Gastrocnemius medialis (tissue), 4 donors: ENCODE measurements around the gene MRTFA. TPM values are rescaled to one million over a fixed set of nuclear protein-coding genes. Genes with fewer than 3 reads are reported as not detected.

Experiments used
- ATAC-seq, 2 donors: fragments of 150-250 bp; one replicate each; pipeline ENCODE4 v1.9.1; 2016
- DNase-seq, 2 donors: peaks; one replicate each; pipeline ENCODE4 v3.0.0-alpha.2; 2019
- H3K27ac ChIP-seq, 4 donors: fragments of 200-600 bp; sonication (generic); 1 replicate in 1 of 4; 2 replicates in 3 of 4; pipeline ENCODE4 v1.5.1; 2016 to 2018; ENCODE audit warnings: mild to moderate bottlenecking in 2 of 4, moderate library complexity in 1 of 4
- H3K27me3 ChIP-seq, 3 donors: fragments of 200-600 bp; sonication (generic) in 2 of 3; 1 replicate in 1 of 3; 2 replicates in 2 of 3; pipeline versions ENCODE4 v1.5.1 to v1.6.0; 2016 to 2019; ENCODE audit warnings: mild to moderate bottlenecking in 1 of 3, moderate library complexity in 1 of 3
- H3K36me3 ChIP-seq, 2 donors: fragments of 200-600 bp; sonication (generic) in 1 of 2; one replicate each; pipeline ENCODE4 v1.5.1; 2017 to 2018
- H3K4me1 ChIP-seq, 2 donors: fragments of 200-600 bp; sonication (generic) in 1 of 2; one replicate each; pipeline ENCODE4 v1.5.1; 2016 to 2017; ENCODE audit warnings: mild to moderate bottlenecking in 2 of 2
- H3K4me3 ChIP-seq, 4 donors: fragments of 200-600 bp; sonication (generic) in 3 of 4; 1 replicate in 1 of 4; 2 replicates in 3 of 4; pipeline ENCODE4 v1.5.1; 2016 to 2019; ENCODE audit warnings: mild to moderate bottlenecking in 2 of 4
- H3K9me3 ChIP-seq, 3 donors: fragments of 200-600 bp; sonication (generic) in 2 of 3; 1 replicate in 1 of 3; 2 replicates in 2 of 3; pipeline ENCODE4 v1.5.1; 2016 to 2019
- POLR2A ChIP-seq, 2 donors: fragments of 450-650 bp; IDR thresholded peaks; one replicate each; pipeline ENCODE4 v1.6.1; 2017; ENCODE audit warnings: antibody characterized with exemption in 2 of 2, mild to moderate bottlenecking in 2 of 2, moderate library complexity in 2 of 2
- in situ Hi-C, 4 donors: fragments of 200-750 bp; cut with MboI; loops; one replicate each; pipeline versions ENCODE4 v1.15.0 to v1.8.0; 2017; ENCODE audit warnings: low sequenced_read_pairs in 4 of 4
- intact Hi-C: fragments of 100-400 bp; cut with DNase I; formaldehyde crosslinking; loops from one replicate; pipeline ENCODE4 v1.15.1; 2023; ENCODE audit warnings: low total_unique reads
- total RNA-seq, 4 donors: library from RNA; depleted of rRNA; stranded (reverse); fragments of >200 nt; gene quantifications; one replicate each; pipeline versions ENCODE4 v1.1.0 to v1.2.3, GENCODE V29; 2016
- TF ChIP-seq, protein P1 (sequence below), 5 experiments: fragments of 450-650 bp in 3 of 5; fragments of 200-600 bp in 2 of 5; sonication (generic) in 2 of 5; IDR thresholded peaks in 4 of 5; conservative IDR thresholded peaks in 1 of 5; 1 replicate in 4 of 5; 2 replicates in 1 of 5; pipeline ENCODE4 v1.5.1; 2016 to 2019; ENCODE audit warnings: antibody characterized with exemption in 5 of 5, mild to moderate bottlenecking in 3 of 5, moderate library complexity in 3 of 5

The MRTFA gene
- total RNA-seq, 4 donors from 2014 or later = 13.7 to 31.3 (median 22.2) TPM

DNA sequence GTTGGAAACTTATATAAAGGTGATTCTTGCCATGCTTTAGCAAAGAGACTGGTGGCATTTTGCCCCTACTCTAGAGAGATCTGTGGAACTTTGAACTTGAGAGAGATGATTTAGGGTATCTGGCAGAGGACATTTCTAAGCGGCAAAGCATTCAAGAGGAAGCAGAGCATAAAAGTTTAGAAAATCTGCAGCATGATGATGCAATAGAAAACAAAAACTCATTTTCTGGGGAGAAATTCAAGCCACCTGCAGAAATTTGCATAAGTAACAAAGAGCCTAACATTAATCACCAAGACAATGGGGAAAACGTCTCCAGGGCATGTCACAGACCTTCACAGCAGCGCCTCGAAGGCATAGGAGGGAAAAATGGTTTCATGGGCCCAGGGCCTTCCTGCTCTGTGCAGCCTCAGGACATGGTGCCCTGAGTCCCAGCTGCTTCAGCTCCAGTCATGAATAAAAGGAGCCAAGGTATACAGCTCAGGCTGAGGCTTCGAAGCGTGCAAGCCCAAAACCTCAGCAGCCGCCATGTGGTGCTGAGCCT is 83.4 kb downstream of the MRTFA start:
- Histone ChIP-seq H3K4me3 (no peak overlapping the region), H3K4me1 (peaks cover 8 to 10% of the 10 kb centered on the region in 2 donors), H3K27me3 (no peaks in the 10 kb centered on the region), H3K9me3 (no peaks in the 10 kb centered on the region), H3K27ac (no peak overlapping the region), H3K36me3 (peaks cover 0 to 10% of the 10 kb centered on the region in 2 donors)
- TF ChIP-seq POLR2A (IDR thresholded peaks at IDR 0.05) = no peak
- intact Hi-C loops = no loop called here
- DNase-seq (no peak), ATAC-seq (no peak)
- in situ Hi-C loops = no loop called here

- DNase-seq = peak in 1 of 2 donors; percentile 15
- peaks cover 1 to 10% of the 10 kb centered on the region in 2 donors for H3K4me1 ChIP-seq
- no peaks in the 10 kb centered on the region for H3K9me3 ChIP-seq
- intact Hi-C loops (no loop called here), in situ Hi-C loops (no loop called here)
- no peak overlapping the region for H3K4me3 ChIP-seq
- no peak overlapping the region for H3K27ac ChIP-seq
- TF ChIP-seq POLR2A (IDR thresholded peaks at IDR 0.05) = no peak
- TF ChIP-seq, protein P1, sequence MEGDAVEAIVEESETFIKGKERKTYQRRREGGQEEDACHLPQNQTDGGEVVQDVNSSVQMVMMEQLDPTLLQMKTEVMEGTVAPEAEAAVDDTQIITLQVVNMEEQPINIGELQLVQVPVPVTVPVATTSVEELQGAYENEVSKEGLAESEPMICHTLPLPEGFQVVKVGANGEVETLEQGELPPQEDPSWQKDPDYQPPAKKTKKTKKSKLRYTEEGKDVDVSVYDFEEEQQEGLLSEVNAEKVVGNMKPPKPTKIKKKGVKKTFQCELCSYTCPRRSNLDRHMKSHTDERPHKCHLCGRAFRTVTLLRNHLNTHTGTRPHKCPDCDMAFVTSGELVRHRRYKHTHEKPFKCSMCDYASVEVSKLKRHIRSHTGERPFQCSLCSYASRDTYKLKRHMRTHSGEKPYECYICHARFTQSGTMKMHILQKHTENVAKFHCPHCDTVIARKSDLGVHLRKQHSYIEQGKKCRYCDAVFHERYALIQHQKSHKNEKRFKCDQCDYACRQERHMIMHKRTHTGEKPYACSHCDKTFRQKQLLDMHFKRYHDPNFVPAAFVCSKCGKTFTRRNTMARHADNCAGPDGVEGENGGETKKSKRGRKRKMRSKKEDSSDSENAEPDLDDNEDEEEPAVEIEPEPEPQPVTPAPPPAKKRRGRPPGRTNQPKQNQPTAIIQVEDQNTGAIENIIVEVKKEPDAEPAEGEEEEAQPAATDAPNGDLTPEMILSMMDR (IDR thresholded peaks at IDR 0.05 in 4 of 5, conservative IDR thresholded peaks at IDR 0.05 in 1 of 5) = no peak
- H3K27me3 ChIP-seq = no peaks in the 10 kb centered on the region
- no peak for ATAC-seq
- peaks cover 0 to 10% of the 10 kb centered on the region in 2 donors for H3K36me3 ChIP-seq
Measured at GRCh38 chr22:40552070-40552469, 84.4 kb downstream of the MRTFA start.

DNA sequence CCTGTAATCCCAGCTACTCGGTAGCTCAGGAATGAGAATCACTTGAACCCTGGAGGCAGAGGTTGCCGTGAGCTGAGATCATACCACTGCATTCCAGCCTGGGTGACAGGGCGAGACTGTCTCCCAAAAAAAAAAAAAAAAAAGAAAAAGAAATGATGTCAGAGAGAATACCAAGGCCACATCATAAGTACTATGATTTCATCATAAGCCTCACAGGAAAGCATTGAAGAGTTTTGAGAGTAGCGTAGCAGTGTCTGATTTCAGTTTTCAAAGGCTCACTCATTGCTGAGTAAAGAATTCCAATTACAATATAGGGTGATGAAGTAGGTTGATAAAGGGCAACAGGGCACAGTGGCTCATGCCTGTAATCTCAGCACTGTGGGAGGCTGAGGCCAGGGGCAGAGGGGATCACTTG is 88.8 kb downstream of the MRTFA start:
- intact Hi-C loops (no loop called here), in situ Hi-C loops (no loop called here)
- no peak for ATAC-seq

GRCh38 chr22:40544758-40545157 is 91.8 kb downstream of the MRTFA start:
- in situ Hi-C loops (no loop called here), intact Hi-C loops (no loop called here)
- no peak overlapping the region for H3K4me3 ChIP-seq
- no peak overlapping the region for H3K27ac ChIP-seq
- no peaks in the 10 kb centered on the region for H3K9me3 ChIP-seq
- TF ChIP-seq, protein P1 (IDR thresholded peaks at IDR 0.05 in 4 of 5, conservative IDR thresholded peaks at IDR 0.05 in 1 of 5) = no peak
- no peak for TF ChIP-seq POLR2A (IDR thresholded peaks at IDR 0.05)
- H3K27me3 ChIP-seq = no peaks in the 10 kb centered on the region
- no peaks in the 10 kb centered on the region for H3K36me3 ChIP-seq
- DNase-seq (no peak), ATAC-seq (no peak)
- H3K4me1 ChIP-seq = peaks cover 6 to 16% of the 10 kb centered on the region in 2 donors

More for the DNA sequence above, 88.8 kb downstream of the MRTFA start:
- Histone ChIP-seq H3K27me3 (no peaks in the 10 kb centered on the region), H3K4me3 (no peak overlapping the region), H3K27ac (no peak overlapping the region), H3K4me1 (peaks cover 6 to 11% of the 10 kb centered on the region in 2 donors), H3K36me3 (peaks cover 0 to 10% of the 10 kb centered on the region in 2 donors), H3K9me3 (no peaks in the 10 kb centered on the region)
- DNase-seq = no peak
- TF ChIP-seq POLR2A (IDR thresholded peaks at IDR 0.05) = no peak
- TF ChIP-seq, protein P1 (IDR thresholded peaks at IDR 0.05 in 4 of 5, conservative IDR thresholded peaks at IDR 0.05 in 1 of 5) = no peak

GRCh38 chr22:40542821-40543540 is 93.5 kb downstream of the MRTFA start:
- no peak overlapping the region for H3K4me3 ChIP-seq
- no peak overlapping the region for H3K27ac ChIP-seq
- H3K36me3 ChIP-seq = no peaks in the 10 kb centered on the region
- no peak for ATAC-seq
- in situ Hi-C loops (no loop called here), intact Hi-C loops (no loop called here)
- no peaks in the 10 kb centered on the region for H3K9me3 ChIP-seq
- DNase-seq = no peak
- H3K4me1 ChIP-seq = peaks cover 6 to 16% of the 10 kb centered on the region in 2 donors
- no peaks in the 10 kb centered on the region for H3K27me3 ChIP-seq
- TF ChIP-seq, protein P1 (IDR thresholded peaks at IDR 0.05 in 4 of 5, conservative IDR thresholded peaks at IDR 0.05 in 1 of 5) = no peak
- no peak for TF ChIP-seq POLR2A (IDR thresholded peaks at IDR 0.05)
